ENCODE results near the gene CRTAP.
A peak's percentile ranks its signal among the peaks of the same experiment; 100 is the strongest.

Gene CRTAP

DNA sequence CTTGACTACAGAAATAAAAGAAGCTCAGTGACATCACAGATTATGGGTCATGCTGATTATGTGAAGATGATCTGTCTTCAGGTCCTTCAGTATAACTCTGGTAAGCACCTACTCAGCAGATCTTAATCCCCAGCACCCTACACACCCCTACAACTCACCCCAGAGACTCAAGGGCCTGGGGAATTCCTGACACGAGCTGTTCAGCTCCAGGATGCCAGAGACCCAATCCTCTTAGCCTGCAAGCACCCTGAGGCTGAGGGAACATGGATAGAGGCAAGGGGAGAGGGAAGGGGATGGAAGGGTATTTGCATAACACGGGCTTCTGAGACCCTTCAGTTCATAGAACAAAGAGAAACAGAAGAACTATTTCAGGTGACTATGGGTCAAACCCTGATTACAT, 29.9 kb upstream of the CRTAP start:
- DNase-seq (ENCODE audit: extremely low read depth, insufficient read length): no peak
- Histone ChIP-seq H3K4me3 (replicated peaks; ENCODE audit: low read depth, low read length) (no peak overlapping the region), H3K36me3 (ENCODE audit: control insufficient read depth, insufficient read depth, low read length) (no peaks in the 10 kb centered on the region; the same call in 1 of the 2 replicates), H3K27me3 (replicated peaks; ENCODE audit: control insufficient read depth, insufficient read depth, low read length) (no peaks in the 10 kb centered on the region)
- TF ChIP-seq, protein P1, sequence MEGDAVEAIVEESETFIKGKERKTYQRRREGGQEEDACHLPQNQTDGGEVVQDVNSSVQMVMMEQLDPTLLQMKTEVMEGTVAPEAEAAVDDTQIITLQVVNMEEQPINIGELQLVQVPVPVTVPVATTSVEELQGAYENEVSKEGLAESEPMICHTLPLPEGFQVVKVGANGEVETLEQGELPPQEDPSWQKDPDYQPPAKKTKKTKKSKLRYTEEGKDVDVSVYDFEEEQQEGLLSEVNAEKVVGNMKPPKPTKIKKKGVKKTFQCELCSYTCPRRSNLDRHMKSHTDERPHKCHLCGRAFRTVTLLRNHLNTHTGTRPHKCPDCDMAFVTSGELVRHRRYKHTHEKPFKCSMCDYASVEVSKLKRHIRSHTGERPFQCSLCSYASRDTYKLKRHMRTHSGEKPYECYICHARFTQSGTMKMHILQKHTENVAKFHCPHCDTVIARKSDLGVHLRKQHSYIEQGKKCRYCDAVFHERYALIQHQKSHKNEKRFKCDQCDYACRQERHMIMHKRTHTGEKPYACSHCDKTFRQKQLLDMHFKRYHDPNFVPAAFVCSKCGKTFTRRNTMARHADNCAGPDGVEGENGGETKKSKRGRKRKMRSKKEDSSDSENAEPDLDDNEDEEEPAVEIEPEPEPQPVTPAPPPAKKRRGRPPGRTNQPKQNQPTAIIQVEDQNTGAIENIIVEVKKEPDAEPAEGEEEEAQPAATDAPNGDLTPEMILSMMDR (IDR thresholded peaks at IDR 0.05; ENCODE audit: insufficient read depth, low read length, poor library complexity, severe bottlenecking): no peak

DNA sequence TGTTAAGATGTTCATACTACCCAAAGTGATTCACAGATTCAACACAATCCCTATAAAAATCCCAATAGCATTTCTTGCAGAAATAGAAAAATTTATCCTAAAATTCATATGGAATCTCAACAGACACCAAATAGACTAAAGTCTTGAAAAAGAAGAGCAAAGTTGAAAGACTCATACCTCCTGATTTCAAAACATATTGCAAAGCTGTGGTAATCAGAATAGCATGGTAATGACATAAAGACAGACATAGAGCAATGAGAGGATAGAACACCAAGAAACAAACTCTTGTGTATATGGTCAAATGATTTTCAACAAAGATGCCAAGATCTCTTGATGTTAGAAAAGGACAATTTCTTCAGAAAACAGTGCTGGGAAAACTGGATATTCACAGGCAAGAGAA, 25.1 kb upstream of the CRTAP start:
- no peak for DNase-seq (ENCODE audit: extremely low read depth, insufficient read length)
- TF ChIP-seq, protein P1 (IDR thresholded peaks at IDR 0.05; ENCODE audit: insufficient read depth, low read length, poor library complexity, severe bottlenecking): no peak
- no peak overlapping the region for H3K4me3 ChIP-seq (replicated peaks; ENCODE audit: low read depth, low read length)
- no peaks in the 10 kb centered on the region for H3K27me3 ChIP-seq (replicated peaks; ENCODE audit: control insufficient read depth, insufficient read depth, low read length)
- peaks cover 6% of the 10 kb centered on the region for H3K36me3 ChIP-seq (ENCODE audit: control insufficient read depth, insufficient read depth, low read length)

GRCh38 chr3:33089515-33089914, 24.3 kb upstream of the CRTAP start:
- Histone ChIP-seq H3K27me3 (replicated peaks; ENCODE audit: control insufficient read depth, insufficient read depth, low read length) (no peaks in the 10 kb centered on the region), H3K4me3 (replicated peaks; ENCODE audit: low read depth, low read length) (no peak overlapping the region), H3K36me3 (ENCODE audit: control insufficient read depth, insufficient read depth, low read length) (peaks cover 8% of the 10 kb centered on the region)
- DNase-seq (ENCODE audit: extremely low read depth, insufficient read length): peak; percentile 42
- TF ChIP-seq, protein P1 (IDR thresholded peaks at IDR 0.05; ENCODE audit: insufficient read depth, low read length, poor library complexity, severe bottlenecking): no peak

DNA sequence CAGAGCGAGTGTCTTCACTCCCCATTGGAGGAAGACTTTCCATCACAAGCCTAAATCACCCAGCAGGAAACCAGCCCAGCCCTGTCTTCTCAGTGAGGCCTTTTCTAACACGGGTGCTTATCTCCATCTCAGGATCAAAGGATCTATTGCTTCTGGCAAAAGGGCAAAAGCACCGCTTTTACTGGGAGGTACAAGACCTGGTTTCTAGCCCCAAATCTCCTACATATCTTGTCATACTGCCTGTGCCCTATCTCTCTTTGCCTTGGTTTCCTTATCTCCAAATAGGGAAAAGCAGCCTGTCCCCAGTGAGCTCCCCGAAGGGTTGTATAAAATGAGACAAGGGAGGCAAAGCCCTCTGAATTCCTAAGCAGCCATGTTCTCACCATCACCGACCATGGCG, 22.1 kb upstream of the CRTAP start:
- peaks cover 8% of the 10 kb centered on the region for H3K36me3 ChIP-seq (ENCODE audit: control insufficient read depth, insufficient read depth, low read length)
- H3K27me3 ChIP-seq (replicated peaks; ENCODE audit: control insufficient read depth, insufficient read depth, low read length): no peaks in the 10 kb centered on the region
- TF ChIP-seq, protein P1 (IDR thresholded peaks at IDR 0.05; ENCODE audit: insufficient read depth, low read length, poor library complexity, severe bottlenecking): no peak
- no peak for DNase-seq (ENCODE audit: extremely low read depth, insufficient read length)
- no peak overlapping the region for H3K4me3 ChIP-seq (replicated peaks; ENCODE audit: low read depth, low read length)

GRCh38 chr3:33092496-33093254, 21.1 kb upstream of the CRTAP start:
- TF ChIP-seq, protein P1 (IDR thresholded peaks at IDR 0.05; ENCODE audit: insufficient read depth, low read length, poor library complexity, severe bottlenecking): no peak
- H3K36me3 ChIP-seq (ENCODE audit: control insufficient read depth, insufficient read depth, low read length): peaks cover 8% of the 10 kb centered on the region
- DNase-seq (ENCODE audit: extremely low read depth, insufficient read length): no peak
- no peaks in the 10 kb centered on the region for H3K27me3 ChIP-seq (replicated peaks; ENCODE audit: control insufficient read depth, insufficient read depth, low read length)
- no peak overlapping the region for H3K4me3 ChIP-seq (replicated peaks; ENCODE audit: low read depth, low read length)

Data from GM06990 (cell line).